Measurements from ENCODE around the gene RAI14. TPM values are rescaled to one million over a fixed set of nuclear protein-coding genes. Genes with fewer than 3 reads are reported as not detected.
"Not testable (repeated sequence)": the region's sequence is repeated elsewhere in the genome, so short reads cannot be mapped to it uniquely, and the experiment has no call there.

RAI14 gene
- total RNA-seq, 3 donors from 2014 or later, result 4.8 to 8.7 (median 7.1) TPM

- H3K9me3 Mint-ChIP-seq, result no peaks in the 10 kb centered on the region
- H3K27me3 Mint-ChIP-seq (ENCODE audit: low read depth), result peaks cover 4% of the 10 kb centered on the region
- no peaks in the 10 kb centered on the region for H3K36me3 Mint-ChIP-seq (ENCODE audit: insufficient read depth)
- H3K4me1 Mint-ChIP-seq (ENCODE audit: low read depth), result no peaks in the 10 kb centered on the region
- DNase-seq (no peak), ATAC-seq (no peak)
- no peak overlapping the region for H3K4me3 Mint-ChIP-seq
Measured at GRCh38 chr5:34709861-34710673, 53.9 kb downstream of the RAI14 start.

GRCh38 chr5:34712565-34712964 is 56.4 kb downstream of the RAI14 start:
- Mint-ChIP-seq H3K4me1 (ENCODE audit: low read depth) (no peaks in the 10 kb centered on the region), H3K9me3 (no peaks in the 10 kb centered on the region), H3K27me3 (ENCODE audit: low read depth) (peaks cover 2% of the 10 kb centered on the region), H3K36me3 (ENCODE audit: insufficient read depth) (no peaks in the 10 kb centered on the region), H3K4me3 (no peak overlapping the region)
- no peak for DNase-seq
- no peak for ATAC-seq

- Mint-ChIP-seq H3K4me3 (no peak overlapping the region), H3K4me1 (ENCODE audit: low read depth) (no peaks in the 10 kb centered on the region), H3K27me3 (ENCODE audit: low read depth) (peaks cover 2% of the 10 kb centered on the region), H3K36me3 (ENCODE audit: insufficient read depth) (no peaks in the 10 kb centered on the region), H3K9me3 (no peaks in the 10 kb centered on the region)
- no peak for DNase-seq
- ATAC-seq, result no peak
Measured at GRCh38 chr5:34715711-34716110, 59.6 kb downstream of the RAI14 start.

GRCh38 chr5:34716986-34717385 is 60.9 kb downstream of the RAI14 start:
- H3K27me3 Mint-ChIP-seq (ENCODE audit: low read depth), result peaks cover 2% of the 10 kb centered on the region
- H3K36me3 Mint-ChIP-seq (ENCODE audit: insufficient read depth), result no peaks in the 10 kb centered on the region
- no peaks in the 10 kb centered on the region for H3K4me1 Mint-ChIP-seq (ENCODE audit: low read depth)
- H3K9me3 Mint-ChIP-seq, result no peaks in the 10 kb centered on the region
- DNase-seq (no peak), ATAC-seq (no peak)
- no peak overlapping the region for H3K4me3 Mint-ChIP-seq

GRCh38 chr5:34717426-34718327 is 61.5 kb downstream of the RAI14 start:
- ATAC-seq, result no peak
- no peak overlapping the region for H3K4me3 Mint-ChIP-seq

GRCh38 chr5:34718516-34718915 is 62.4 kb downstream of the RAI14 start:
- no peak for DNase-seq
- no peak overlapping the region for H3K4me3 Mint-ChIP-seq
- H3K9me3 Mint-ChIP-seq, result no peaks in the 10 kb centered on the region
- no peak for ATAC-seq
- H3K27me3 Mint-ChIP-seq (ENCODE audit: low read depth), result no peaks in the 10 kb centered on the region
- H3K36me3 Mint-ChIP-seq (ENCODE audit: insufficient read depth), result no peaks in the 10 kb centered on the region
- no peaks in the 10 kb centered on the region for H3K4me1 Mint-ChIP-seq (ENCODE audit: low read depth)

More at GRCh38 chr5:34717426-34718327, 61.5 kb downstream of the RAI14 start:
- H3K27me3 Mint-ChIP-seq (ENCODE audit: low read depth), result peaks cover 2% of the 10 kb centered on the region
- no peaks in the 10 kb centered on the region for H3K4me1 Mint-ChIP-seq (ENCODE audit: low read depth)
- no peaks in the 10 kb centered on the region for H3K9me3 Mint-ChIP-seq
- no peak for DNase-seq
- no peaks in the 10 kb centered on the region for H3K36me3 Mint-ChIP-seq (ENCODE audit: insufficient read depth)

- Mint-ChIP-seq H3K9me3 (no peaks in the 10 kb centered on the region), H3K27me3 (ENCODE audit: low read depth) (no peaks in the 10 kb centered on the region), H3K36me3 (ENCODE audit: insufficient read depth) (no peaks in the 10 kb centered on the region), H3K4me1 (ENCODE audit: low read depth) (no peaks in the 10 kb centered on the region), H3K4me3 (no peak overlapping the region)
- ATAC-seq (no peak), DNase-seq (no peak)
Measured at GRCh38 chr5:34719029-34719428, 62.9 kb downstream of the RAI14 start.

GRCh38 chr5:34721327-34721726 is 65.2 kb downstream of the RAI14 start:
- ATAC-seq (no peak), DNase-seq (no peak)
- no peaks in the 10 kb centered on the region for H3K27me3 Mint-ChIP-seq (ENCODE audit: low read depth)
- no peaks in the 10 kb centered on the region for H3K4me1 Mint-ChIP-seq (ENCODE audit: low read depth)
- no peaks in the 10 kb centered on the region for H3K9me3 Mint-ChIP-seq
- H3K4me3 Mint-ChIP-seq, result no peak overlapping the region
- H3K36me3 Mint-ChIP-seq (ENCODE audit: insufficient read depth), result no peaks in the 10 kb centered on the region

- Mint-ChIP-seq H3K4me1 (ENCODE audit: low read depth) (no peaks in the 10 kb centered on the region), H3K27me3 (ENCODE audit: low read depth) (no peaks in the 10 kb centered on the region), H3K36me3 (ENCODE audit: insufficient read depth) (no peaks in the 10 kb centered on the region), H3K4me3 (no peak overlapping the region), H3K9me3 (peaks cover 5% of the 10 kb centered on the region)
- ATAC-seq (no peak), DNase-seq (no peak)
Measured at GRCh38 chr5:34722183-34722582, 66.1 kb downstream of the RAI14 start.

- H3K4me1 Mint-ChIP-seq (ENCODE audit: low read depth), result no peaks in the 10 kb centered on the region
- no peak overlapping the region for H3K4me3 Mint-ChIP-seq
- peaks cover 3% of the 10 kb centered on the region for H3K27me3 Mint-ChIP-seq (ENCODE audit: low read depth)
- H3K36me3 Mint-ChIP-seq (ENCODE audit: insufficient read depth), result no peaks in the 10 kb centered on the region
- ATAC-seq (no peak), DNase-seq (no peak)
- peaks cover 5% of the 10 kb centered on the region for H3K9me3 Mint-ChIP-seq
Measured at GRCh38 chr5:34724741-34725140, 68.6 kb downstream of the RAI14 start.

- H3K9me3 Mint-ChIP-seq; H3K4me1 Mint-ChIP-seq (ENCODE audit: low read depth); ATAC-seq; H3K36me3 Mint-ChIP-seq (ENCODE audit: insufficient read depth); H3K4me3 Mint-ChIP-seq; H3K27me3 Mint-ChIP-seq (ENCODE audit: low read depth); DNase-seq: not testable (repeated sequence)
Measured at GRCh38 chr5:34727166-34727749, 71.1 kb downstream of the RAI14 start.

- no peaks in the 10 kb centered on the region for H3K4me1 Mint-ChIP-seq (ENCODE audit: low read depth)
- no peak for ATAC-seq
- peaks cover 3% of the 10 kb centered on the region for H3K27me3 Mint-ChIP-seq (ENCODE audit: low read depth)
- H3K36me3 Mint-ChIP-seq (ENCODE audit: insufficient read depth), result no peaks in the 10 kb centered on the region
- H3K4me3 Mint-ChIP-seq, result no peak overlapping the region
- DNase-seq, result no peak
- peaks cover 5% of the 10 kb centered on the region for H3K9me3 Mint-ChIP-seq
Measured at GRCh38 chr5:34728236-34728635, 72.1 kb downstream of the RAI14 start.

- Mint-ChIP-seq H3K4me1 (ENCODE audit: low read depth) (no peaks in the 10 kb centered on the region), H3K36me3 (ENCODE audit: insufficient read depth) (no peaks in the 10 kb centered on the region), H3K4me3 (no peak overlapping the region), H3K9me3 (peaks cover 5% of the 10 kb centered on the region), H3K27me3 (ENCODE audit: low read depth) (peaks cover 3% of the 10 kb centered on the region)
- no peak for ATAC-seq
- DNase-seq, result no peak
Measured at GRCh38 chr5:34731435-34732232, 75.5 kb downstream of the RAI14 start.

- Mint-ChIP-seq H3K4me1 (ENCODE audit: low read depth) (no peaks in the 10 kb centered on the region), H3K4me3 (no peak overlapping the region), H3K36me3 (ENCODE audit: insufficient read depth) (no peaks in the 10 kb centered on the region), H3K9me3 (no peaks in the 10 kb centered on the region), H3K27me3 (ENCODE audit: low read depth) (no peaks in the 10 kb centered on the region)
- DNase-seq (no peak), ATAC-seq (no peak)
Measured at GRCh38 chr5:34734326-34734725, 78.2 kb downstream of the RAI14 start.

Measured in activated T-cell treated with anti-CD3 and anti-CD28 coated beads, Interleukin-2, amount 50 U/mL, for 4 hours (primary cell).